Measurements from ENCODE around the gene SENP6.

GRCh38 chr6:75748743-75749538 is 147.3 kb downstream of the SENP6 start, which contains the start of gene MYO6:
- TF ChIP-seq, protein P1, sequence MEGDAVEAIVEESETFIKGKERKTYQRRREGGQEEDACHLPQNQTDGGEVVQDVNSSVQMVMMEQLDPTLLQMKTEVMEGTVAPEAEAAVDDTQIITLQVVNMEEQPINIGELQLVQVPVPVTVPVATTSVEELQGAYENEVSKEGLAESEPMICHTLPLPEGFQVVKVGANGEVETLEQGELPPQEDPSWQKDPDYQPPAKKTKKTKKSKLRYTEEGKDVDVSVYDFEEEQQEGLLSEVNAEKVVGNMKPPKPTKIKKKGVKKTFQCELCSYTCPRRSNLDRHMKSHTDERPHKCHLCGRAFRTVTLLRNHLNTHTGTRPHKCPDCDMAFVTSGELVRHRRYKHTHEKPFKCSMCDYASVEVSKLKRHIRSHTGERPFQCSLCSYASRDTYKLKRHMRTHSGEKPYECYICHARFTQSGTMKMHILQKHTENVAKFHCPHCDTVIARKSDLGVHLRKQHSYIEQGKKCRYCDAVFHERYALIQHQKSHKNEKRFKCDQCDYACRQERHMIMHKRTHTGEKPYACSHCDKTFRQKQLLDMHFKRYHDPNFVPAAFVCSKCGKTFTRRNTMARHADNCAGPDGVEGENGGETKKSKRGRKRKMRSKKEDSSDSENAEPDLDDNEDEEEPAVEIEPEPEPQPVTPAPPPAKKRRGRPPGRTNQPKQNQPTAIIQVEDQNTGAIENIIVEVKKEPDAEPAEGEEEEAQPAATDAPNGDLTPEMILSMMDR (optimal IDR thresholded peaks at IDR 0.05 in 1 of 3, IDR thresholded peaks at IDR 0.05 in 1 of 3, conservative IDR thresholded peaks at IDR 0.05 in 1 of 3; ENCODE audit: extremely low read depth in 1 of 3, insufficient read depth in 2 of 3, low read length in 3 of 3): no peak
- TF ChIP-seq EZH2 (IDR thresholded peaks at IDR 0.05; ENCODE audit: low read length): no peak

All from keratinocyte (primary cell).